Stimulated activated CD4-positive, alpha-beta T cell treated with anti-CD3 and anti-CD28 coated beads, Interleukin-12 subunit alpha, Interleukin-12 subunit beta, amount 100 ng/mL, for 4 hours (primary cell): ENCODE measurements around the gene CCDC85C.

Experiments
- DNase-seq: peaks from one replicate; pipeline ENCODE4 v3.0.0-alpha.2; 2020

Gene CCDC85C

GRCh38 chr14:99467336-99468078 is 136.5 kb downstream of the CCDC85C start:
- DNase-seq: no peak

GRCh38 chr14:99466758-99467157 is 137.2 kb downstream of the CCDC85C start:
- DNase-seq: no peak

GRCh38 chr14:99465288-99465687 is 138.7 kb downstream of the CCDC85C start:
- DNase-seq: no peak

GRCh38 chr14:99463974-99464373 is 140.0 kb downstream of the CCDC85C start:
- no peak for DNase-seq

DNA sequence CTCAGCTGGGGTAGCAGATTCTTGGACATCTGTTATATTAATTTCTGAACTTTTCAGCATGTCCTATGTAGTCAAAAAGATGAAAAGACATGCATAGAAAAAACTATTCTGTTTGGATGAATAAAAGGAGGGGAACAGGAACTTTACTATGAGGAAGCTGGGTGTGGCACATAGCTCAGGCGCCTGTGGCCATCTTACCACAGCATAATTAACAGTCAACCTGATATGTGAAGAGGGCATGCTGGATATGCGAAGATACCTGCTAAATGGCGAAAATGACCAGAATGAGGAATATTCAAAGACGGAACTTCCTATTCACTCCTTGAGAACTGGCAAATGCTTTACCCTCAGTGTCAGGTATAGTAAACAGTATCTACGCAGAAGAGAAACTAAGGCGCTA is 141.8 kb downstream of the CCDC85C start:
- no peak for DNase-seq

DNA sequence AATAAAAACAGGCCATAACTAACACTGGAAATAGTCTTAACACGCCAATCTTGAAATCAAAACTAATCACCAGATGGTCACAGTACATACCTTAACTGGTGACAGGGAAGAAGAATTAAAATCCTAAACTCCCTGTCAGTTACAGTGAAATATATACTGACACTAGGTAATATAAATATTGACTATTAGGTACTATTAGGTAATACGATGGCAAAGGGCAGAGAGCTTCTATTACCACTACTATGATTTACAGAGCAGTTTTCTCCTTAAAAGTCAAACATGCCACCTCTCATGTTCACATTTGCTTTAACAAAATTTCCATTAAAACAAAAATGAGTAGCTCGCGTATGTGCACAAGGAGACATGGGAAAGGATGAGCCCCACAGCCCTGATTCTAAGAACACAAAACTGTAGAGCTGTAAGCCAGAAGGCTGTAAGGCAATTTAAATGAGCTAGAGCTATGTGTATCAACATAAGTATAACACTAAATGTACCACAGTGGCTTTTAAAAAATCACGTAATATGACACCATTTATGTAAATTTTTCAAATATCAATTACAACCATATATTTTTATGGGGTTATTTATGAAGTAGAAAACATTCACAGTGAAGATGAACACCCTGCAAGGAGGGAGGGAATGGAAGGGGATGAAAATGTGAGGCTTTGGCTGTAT is 142.5 kb downstream of the CCDC85C start:
- DNase-seq: no peak

DNA sequence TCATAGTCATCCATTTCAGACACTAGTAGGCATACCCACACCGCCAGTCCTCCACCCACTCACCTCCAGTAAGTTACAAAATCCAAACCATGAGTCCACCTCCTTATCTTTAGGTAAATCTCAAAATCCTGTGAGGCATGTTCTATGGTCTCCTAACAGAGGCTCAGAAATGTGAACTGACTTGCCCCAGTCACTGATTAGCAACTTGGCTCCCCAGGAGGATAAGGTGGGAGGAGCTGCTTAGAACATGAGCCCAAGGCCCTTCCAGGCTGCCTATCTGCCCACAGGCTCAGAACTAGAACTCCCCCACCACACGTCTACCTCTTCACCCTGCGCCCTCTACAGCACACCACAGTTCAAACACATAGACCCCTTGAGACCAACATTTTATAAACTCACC is 143.2 kb downstream of the CCDC85C start:
- no peak for DNase-seq

DNA sequence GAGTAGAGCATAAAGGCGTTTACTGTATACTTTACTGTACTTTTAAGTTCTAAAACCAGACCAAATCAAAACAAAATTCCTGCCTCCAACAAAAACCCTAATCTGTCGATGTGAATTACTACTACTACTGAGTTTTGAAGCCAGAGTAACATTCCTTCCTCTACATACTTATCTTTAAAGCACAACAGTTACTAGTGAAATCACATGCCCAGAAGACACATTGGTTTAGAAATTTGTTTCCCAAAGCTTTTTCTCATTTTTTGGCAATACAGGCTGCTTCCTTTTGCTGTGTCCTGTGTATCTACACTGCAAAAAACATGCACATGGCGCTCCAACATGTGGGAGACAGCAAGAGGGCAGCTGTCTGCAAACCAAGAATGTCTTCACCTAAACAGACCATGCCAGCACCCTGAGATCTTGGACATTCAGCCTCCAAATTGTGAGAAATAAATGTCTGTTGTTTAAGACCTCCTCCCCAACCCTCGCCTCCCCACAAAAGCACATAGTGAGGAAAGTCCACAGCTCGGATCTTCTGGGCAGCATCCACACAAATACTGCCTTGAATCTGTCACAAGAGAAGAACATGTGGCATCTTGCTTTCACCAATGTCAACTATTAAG is 144.4 kb downstream of the CCDC85C start:
- no peak for DNase-seq

GRCh38 chr14:99454246-99454645 is 149.8 kb downstream of the CCDC85C start:
- no peak for DNase-seq

DNA sequence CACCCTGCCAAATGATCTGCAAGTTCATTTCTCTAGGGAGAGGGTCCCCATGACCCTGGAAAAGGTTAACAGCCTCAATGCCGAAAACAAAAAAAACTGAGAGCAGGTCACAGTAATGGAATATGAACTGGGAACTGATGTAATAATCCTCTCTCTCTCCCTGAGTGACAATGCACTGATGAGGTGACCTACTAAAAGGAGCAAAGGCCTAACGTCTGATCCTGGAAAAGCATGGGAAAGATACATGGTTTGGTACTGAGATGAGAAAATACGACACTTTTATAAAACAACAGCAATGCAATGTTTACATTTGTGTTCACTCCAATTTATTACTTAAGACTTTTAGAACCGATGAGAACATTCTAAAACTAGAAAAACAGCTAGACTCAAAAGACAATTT is 151.0 kb downstream of the CCDC85C start:
- no peak for DNase-seq

GRCh38 chr14:99451234-99451633 is 152.8 kb downstream of the CCDC85C start:
- no peak for DNase-seq

- no peak for DNase-seq
Observed at GRCh38 chr14:99450266-99450665, 153.7 kb downstream of the CCDC85C start.
